Stimulated activated memory B cell treated with anti-CD40 and anti-IgM and Interleukin-4, amounts not matched to agents 10 μg/mL and 1 μg/mL and 100 μg/mL, for 72 hours (primary cell): ENCODE results near the gene VEPH1.

Experiments used
- ATAC-seq: fragments of 150-1000 bp; cut with Tn5 transposase; 2 replicates; pipeline ENCODE4 v1.10.0; 2021
- H3K27ac Mint-ChIP-seq: one replicate; pipeline ENCODE4 v1.8.0; 2022; ENCODE audit warnings: mild to moderate bottlenecking, mixed read lengths
- H3K27me3 Mint-ChIP-seq: one replicate; pipeline ENCODE4 v1.8.0; 2022; ENCODE audit warnings: mixed read lengths
- H3K36me3 Mint-ChIP-seq: one replicate; pipeline ENCODE4 v1.8.0; 2022; ENCODE audit warnings: mixed read lengths
- H3K4me1 Mint-ChIP-seq: one replicate; pipeline ENCODE4 v1.8.0; 2022; ENCODE audit warnings: mixed read lengths
- H3K4me3 Mint-ChIP-seq: one replicate; pipeline ENCODE4 v1.8.0; 2022; ENCODE audit warnings: mild to moderate bottlenecking, moderate library complexity, mixed read lengths
- H3K9me3 Mint-ChIP-seq: one replicate; pipeline ENCODE4 v1.8.0; 2022; ENCODE audit warnings: mixed read lengths

Gene VEPH1

DNA sequence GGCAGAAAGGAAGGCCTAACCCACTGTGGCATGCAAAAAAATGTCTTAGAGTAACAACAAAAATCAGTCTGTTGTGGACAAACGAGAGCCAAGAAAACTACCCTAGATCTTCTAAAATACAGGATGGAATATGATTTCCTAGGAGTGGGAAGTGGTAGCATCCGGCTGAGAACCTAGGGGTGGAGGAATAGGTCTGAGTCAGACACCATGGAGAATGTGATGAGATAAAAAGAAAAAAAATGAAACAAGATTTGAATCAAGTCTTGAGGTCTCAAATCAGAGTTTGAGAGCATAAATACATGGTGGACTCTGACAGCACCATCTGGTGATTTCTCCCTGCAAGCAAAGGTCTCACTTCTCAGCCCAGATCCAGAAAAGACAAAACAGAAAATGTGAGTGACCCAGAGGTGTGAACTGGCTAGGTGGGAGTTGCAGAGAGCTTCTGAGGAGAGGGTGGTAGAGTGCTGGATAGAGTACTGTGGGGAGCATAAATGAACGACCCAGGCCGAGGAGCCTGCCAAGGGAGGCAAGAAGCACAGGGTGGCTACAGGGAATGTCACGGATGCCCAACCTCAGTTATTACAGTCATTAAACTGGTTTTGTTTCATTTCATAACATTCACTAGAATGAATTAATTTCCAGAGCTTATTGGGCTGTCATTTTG is 27.6 kb upstream of the VEPH1 start:
- Mint-ChIP-seq H3K36me3 (no peaks in the 10 kb centered on the region), H3K27me3 (no peaks in the 10 kb centered on the region), H3K9me3 (no peaks in the 10 kb centered on the region), H3K27ac (no peak overlapping the region), H3K4me3 (no peak overlapping the region), H3K4me1 (no peaks in the 10 kb centered on the region)
- peak; percentile 37 for ATAC-seq

DNA sequence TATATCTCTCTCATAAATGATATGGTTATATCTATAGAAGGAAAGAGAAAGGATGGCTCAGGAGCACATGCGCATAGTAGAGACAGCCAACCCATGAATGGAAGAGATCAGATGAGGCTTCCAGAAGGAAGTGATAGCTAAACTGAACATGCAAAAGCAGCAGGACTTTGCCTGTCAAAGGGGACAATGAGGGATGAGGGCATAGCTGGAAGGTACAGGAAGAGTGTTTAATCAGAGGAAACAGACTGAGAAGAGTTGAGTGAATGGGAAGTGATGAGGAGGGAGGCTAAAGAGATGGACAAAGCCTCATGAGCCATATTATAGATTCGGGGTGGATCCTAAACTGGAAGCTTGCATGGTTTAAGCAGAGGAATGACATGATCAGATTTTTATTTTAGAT is 26.5 kb upstream of the VEPH1 start:
- Mint-ChIP-seq H3K27ac (no peak overlapping the region), H3K4me3 (no peak overlapping the region), H3K9me3 (no peaks in the 10 kb centered on the region), H3K36me3 (no peaks in the 10 kb centered on the region), H3K27me3 (no peaks in the 10 kb centered on the region), H3K4me1 (no peaks in the 10 kb centered on the region)
- ATAC-seq = no peak

DNA sequence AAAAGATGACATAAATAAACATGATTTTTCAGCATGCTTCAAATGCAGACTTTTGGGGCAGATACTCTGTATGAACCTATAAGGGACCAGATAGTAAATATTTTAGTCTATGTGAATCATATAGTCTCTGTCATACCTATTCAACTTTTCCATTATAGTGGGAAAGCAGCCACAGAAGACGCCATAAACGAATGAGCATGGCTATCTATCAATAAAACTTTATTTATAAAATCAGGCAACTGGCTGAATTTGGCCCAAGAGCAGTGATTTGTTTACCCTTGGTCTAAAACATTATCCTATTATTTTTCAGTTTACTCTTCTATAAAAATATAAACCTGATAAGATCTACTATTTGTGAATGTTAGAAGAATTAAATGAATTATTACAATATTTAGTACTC is 25.9 kb upstream of the VEPH1 start:
- Mint-ChIP-seq H3K27ac (no peak overlapping the region), H3K36me3 (no peaks in the 10 kb centered on the region), H3K27me3 (no peaks in the 10 kb centered on the region), H3K4me1 (no peaks in the 10 kb centered on the region), H3K9me3 (no peaks in the 10 kb centered on the region), H3K4me3 (no peak overlapping the region)
- no peak for ATAC-seq

DNA sequence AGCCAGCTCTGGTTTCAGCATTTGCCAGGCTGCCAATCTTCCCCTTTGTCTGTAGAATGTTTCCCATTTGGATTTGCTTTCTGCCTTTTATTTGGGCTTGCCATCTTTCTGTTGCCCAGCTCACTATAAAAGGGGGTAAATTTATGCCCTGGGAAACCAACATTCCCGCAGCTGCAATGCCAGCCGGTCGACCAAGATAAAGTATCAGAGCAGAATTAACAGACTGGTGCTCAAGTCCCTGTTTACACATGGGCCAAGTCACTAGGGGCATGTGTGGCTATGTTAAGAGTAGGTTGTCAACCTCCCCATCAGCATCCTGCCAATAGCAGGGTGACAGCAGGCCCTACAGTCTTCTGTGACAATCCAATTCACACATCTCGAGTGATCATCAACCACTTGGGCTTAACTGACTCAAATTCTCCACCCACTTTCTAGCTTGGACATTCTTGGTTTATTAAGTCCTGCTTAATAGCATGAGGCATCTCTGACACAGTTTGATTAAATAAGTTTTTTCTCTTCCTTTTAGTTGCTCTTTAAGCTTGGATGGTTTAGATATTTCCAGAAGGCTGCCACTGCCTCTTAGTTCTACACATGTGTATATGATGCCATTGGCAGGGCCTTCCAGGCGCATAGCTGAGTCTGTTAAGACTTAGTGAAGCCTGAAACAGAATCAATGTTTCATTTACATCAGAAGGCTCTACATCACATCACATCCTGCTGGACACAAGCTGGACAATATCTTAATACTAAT is 24.1 kb upstream of the VEPH1 start:
- Mint-ChIP-seq H3K4me3 (no peak overlapping the region), H3K27me3 (no peaks in the 10 kb centered on the region), H3K4me1 (no peaks in the 10 kb centered on the region), H3K9me3 (no peaks in the 10 kb centered on the region), H3K36me3 (no peaks in the 10 kb centered on the region), H3K27ac (no peak overlapping the region)
- no peak for ATAC-seq

DNA sequence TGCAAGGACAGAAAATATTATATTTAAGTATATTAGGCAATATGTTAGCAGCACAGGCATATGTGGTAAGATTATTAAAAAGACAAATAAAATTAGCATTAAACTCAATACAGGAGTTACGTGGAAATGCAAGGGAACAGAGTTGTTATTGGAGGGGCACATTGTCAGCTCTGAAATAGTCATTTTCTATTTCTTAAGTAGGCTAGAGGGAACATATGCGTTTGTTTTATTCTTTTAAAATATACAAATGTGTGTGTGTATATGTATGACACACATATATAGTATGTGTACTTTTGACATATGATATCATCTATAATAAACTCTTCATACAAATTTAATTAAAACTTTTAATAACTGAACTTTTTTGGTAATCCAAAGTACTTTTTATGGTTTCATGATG is 22.8 kb upstream of the VEPH1 start:
- no peak for ATAC-seq
- H3K27ac Mint-ChIP-seq = no peak overlapping the region
- no peaks in the 10 kb centered on the region for H3K4me1 Mint-ChIP-seq
- no peaks in the 10 kb centered on the region for H3K36me3 Mint-ChIP-seq
- H3K9me3 Mint-ChIP-seq = no peaks in the 10 kb centered on the region
- no peak overlapping the region for H3K4me3 Mint-ChIP-seq
- H3K27me3 Mint-ChIP-seq = no peaks in the 10 kb centered on the region

DNA sequence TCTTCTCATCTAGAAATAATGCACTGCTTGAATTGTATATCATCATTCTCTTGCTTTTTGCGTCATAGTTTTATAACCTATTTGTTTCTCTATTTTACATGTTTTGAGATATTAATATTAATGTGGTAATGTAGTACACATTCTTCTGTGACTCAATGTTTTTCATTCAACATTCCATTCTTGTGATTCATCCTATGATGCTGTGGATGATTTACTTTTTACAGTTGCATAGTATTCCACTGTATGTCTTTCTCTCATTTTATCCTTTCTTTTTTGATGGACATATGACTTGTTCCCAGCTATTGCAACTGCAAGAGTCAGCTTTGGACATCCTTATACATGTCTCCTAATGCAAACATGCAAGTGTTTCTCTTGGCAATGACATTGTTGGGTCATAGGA is 20.6 kb upstream of the VEPH1 start:
- H3K27ac Mint-ChIP-seq = no peak overlapping the region
- no peaks in the 10 kb centered on the region for H3K9me3 Mint-ChIP-seq
- no peak overlapping the region for H3K4me3 Mint-ChIP-seq
- H3K36me3 Mint-ChIP-seq = no peaks in the 10 kb centered on the region
- H3K27me3 Mint-ChIP-seq = no peaks in the 10 kb centered on the region
- no peak for ATAC-seq
- H3K4me1 Mint-ChIP-seq = no peaks in the 10 kb centered on the region

DNA sequence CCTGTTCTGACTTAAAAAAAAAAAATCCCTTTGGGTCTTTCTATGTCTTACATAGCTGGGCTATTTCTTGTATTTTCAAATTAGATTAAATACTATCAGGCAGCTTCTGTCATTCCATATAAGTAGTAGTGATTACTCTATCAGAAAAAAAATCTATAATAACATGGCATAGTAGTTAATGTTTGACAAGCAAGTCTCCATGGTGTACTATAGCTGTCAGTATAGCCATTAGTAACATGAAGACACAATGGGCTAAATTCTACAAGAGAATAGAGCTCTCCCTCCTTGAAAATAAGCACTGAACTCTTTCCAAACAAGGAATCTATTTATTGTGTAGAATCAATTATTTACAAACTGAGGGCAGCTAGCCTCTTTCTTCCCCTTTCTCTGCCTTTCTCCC is 19.4 kb upstream of the VEPH1 start:
- no peak for ATAC-seq
- H3K9me3 Mint-ChIP-seq = no peaks in the 10 kb centered on the region
- no peaks in the 10 kb centered on the region for H3K36me3 Mint-ChIP-seq
- no peak overlapping the region for H3K4me3 Mint-ChIP-seq
- H3K4me1 Mint-ChIP-seq = no peaks in the 10 kb centered on the region
- H3K27ac Mint-ChIP-seq = no peak overlapping the region
- H3K27me3 Mint-ChIP-seq = no peaks in the 10 kb centered on the region

DNA sequence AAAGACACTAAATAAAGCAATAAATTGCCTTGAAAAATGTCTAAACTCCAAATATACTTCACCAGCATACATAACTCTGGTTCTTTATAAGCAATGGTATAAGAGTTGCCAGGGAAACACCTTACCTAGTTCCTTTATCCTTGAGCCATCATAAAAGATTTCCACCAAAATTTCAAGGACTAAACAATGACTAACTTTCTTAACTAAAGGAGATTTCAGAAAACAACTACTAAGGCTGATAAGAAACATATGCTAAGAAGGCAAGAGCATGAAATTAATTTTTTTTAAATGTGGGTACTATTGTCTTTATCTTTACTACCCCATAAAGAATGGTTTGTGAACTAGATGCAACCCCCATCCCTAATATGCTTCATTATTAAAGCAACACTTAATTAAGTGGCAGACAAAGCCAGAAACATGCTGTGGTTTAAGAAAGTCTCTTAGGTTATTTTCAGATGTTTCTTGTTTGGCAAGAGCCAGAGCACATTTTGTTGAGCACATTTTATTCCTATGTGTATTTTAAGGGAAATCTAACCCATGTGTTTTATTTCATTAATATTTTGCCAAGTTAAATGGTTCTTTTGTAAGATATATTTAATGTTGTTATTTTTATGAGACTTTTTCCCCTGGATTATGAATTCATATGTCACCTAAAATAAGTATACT is 17.4 kb upstream of the VEPH1 start:
- no peak for ATAC-seq
- Mint-ChIP-seq H3K9me3 (no peaks in the 10 kb centered on the region), H3K4me3 (no peak overlapping the region), H3K27me3 (no peaks in the 10 kb centered on the region), H3K36me3 (no peaks in the 10 kb centered on the region), H3K4me1 (no peaks in the 10 kb centered on the region), H3K27ac (no peak overlapping the region)

DNA sequence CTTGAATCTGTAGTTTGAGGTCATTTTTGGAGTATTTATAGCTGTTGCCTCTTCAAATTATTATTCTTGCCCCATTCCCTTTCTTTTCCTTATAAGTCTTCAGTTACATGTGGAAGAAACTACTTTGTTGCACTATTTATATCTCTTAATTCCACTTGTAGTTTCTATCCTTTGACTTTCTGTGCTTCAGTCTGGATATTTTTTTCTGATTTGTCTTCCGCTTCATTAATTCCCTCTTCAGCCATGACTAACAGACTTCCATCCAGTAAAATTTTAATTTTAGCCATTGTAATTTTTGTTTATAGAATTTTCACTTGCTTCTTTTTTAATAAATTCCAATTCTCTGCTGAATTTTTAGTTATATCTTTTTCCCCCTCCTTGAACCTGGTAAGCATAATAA is 15.7 kb upstream of the VEPH1 start:
- Mint-ChIP-seq H3K4me3 (no peak overlapping the region), H3K36me3 (no peaks in the 10 kb centered on the region), H3K9me3 (no peaks in the 10 kb centered on the region), H3K27ac (no peak overlapping the region), H3K4me1 (no peaks in the 10 kb centered on the region), H3K27me3 (no peaks in the 10 kb centered on the region)
- no peak for ATAC-seq

DNA sequence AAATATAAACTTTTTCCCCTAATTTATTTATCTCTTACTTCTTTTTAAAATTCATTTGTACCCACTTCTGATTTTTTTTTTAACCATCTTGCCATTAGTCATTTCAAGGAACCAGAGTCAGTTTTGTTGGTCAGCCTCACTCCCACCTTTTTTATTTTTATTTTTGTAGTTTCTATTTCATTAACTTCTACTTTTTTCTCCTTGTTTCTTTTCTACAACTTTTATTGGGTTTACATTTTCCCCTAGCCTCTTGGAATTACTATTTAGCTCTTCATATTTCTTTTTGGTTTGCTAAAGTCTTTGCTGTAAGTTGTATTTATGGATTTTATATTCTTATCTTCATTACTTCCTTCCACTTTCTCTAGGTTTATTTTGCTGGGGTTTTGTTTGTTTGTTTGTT is 13.7 kb upstream of the VEPH1 start:
- Mint-ChIP-seq H3K27me3 (no peaks in the 10 kb centered on the region), H3K4me3 (no peak overlapping the region), H3K27ac (no peak overlapping the region), H3K9me3 (no peaks in the 10 kb centered on the region), H3K4me1 (no peaks in the 10 kb centered on the region), H3K36me3 (no peaks in the 10 kb centered on the region)
- no peak for ATAC-seq

DNA sequence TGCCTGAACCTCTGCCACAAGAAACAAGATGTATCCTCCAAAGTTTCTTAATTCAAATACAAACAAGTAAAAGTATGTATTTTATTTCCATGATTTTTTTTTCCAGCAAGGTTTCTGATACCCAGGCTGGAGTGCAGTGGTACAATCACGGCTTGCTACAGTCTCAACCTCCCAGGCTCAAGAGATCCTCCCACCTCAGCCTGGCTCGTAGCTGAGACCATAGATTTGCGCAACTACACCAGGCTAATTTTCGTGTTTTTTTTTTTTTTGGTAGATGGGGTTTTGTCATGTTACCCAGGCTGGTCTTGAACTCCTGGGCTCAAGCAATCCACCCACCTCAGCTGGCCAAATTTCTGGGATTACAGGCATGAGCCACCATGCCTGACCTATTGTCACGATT is 12.2 kb upstream of the VEPH1 start:
- Mint-ChIP-seq H3K27me3 (no peaks in the 10 kb centered on the region), H3K36me3 (no peaks in the 10 kb centered on the region), H3K9me3 (no peaks in the 10 kb centered on the region), H3K27ac (no peak overlapping the region), H3K4me1 (no peaks in the 10 kb centered on the region), H3K4me3 (no peak overlapping the region)
- ATAC-seq = no peak

DNA sequence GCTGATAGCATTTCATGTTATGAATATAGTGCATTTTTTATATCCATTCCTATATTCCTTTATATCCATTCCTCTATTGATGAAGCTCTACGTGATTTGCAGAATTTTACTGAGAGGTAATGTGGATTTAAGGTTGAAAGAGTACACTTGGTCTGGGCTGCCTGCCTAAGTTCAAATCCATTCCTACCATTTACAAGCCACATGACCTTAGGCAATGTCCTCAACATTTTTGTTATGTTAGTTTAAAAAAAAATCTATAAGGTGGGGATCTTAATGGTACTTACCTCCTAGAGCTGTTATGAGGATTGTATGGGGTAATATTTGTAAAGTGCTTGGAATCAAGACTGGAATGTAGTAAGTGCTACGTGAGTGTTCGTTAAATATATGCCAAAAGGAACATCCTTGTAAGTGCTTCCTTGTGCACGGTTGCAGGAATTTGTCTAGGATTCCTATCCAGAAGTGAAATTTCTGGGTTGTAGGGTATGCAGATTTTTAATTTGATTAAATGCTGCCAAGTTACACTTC is 11.2 kb upstream of the VEPH1 start:
- H3K27me3 Mint-ChIP-seq = no peaks in the 10 kb centered on the region
- no peaks in the 10 kb centered on the region for H3K4me1 Mint-ChIP-seq
- ATAC-seq = no peak
- H3K36me3 Mint-ChIP-seq = no peaks in the 10 kb centered on the region
- no peak overlapping the region for H3K27ac Mint-ChIP-seq
- no peak overlapping the region for H3K4me3 Mint-ChIP-seq
- no peaks in the 10 kb centered on the region for H3K9me3 Mint-ChIP-seq

DNA sequence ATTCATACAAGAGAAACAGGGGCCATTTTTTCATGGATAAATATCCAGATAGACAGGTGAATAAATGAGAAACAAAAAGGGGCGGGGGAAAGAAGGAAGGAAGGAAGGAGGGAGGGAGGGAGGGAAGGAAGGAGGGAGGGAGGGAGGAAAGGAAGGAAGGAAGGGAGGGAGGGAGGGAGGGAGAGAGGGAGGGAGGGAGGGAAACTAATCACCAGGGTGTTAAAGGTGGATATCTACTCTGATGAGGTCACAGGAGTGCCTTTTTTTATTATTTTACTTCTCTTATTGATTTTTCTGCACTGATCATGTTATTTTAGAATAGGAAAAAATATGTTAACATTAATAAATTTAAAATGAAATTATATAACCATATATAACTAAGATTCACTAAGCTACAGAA is 10.4 kb upstream of the VEPH1 start:
- no peaks in the 10 kb centered on the region for H3K9me3 Mint-ChIP-seq
- no peaks in the 10 kb centered on the region for H3K36me3 Mint-ChIP-seq
- H3K4me1 Mint-ChIP-seq = no peaks in the 10 kb centered on the region

DNA sequence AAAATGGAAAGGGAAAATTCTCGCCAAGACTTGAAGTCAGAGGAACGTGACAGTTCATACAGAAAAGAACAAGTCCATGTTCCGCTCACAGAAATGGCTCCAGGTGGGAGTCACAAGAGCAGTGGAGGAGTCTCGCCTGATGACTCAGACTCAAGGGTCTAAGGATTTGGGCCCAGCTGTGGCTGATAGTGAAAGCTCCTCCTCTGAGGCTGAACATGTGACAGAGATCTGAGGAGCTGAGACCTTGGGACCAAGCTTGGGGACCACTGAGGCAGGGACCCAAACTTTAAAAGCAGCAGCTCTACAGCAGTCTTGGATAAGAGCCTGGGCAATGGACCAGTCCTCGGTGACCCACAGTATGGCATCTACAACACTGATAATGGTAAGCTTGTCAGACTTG is 9.3 kb upstream of the VEPH1 start:
- H3K4me3 Mint-ChIP-seq = no peak overlapping the region
- H3K9me3 Mint-ChIP-seq = no peaks in the 10 kb centered on the region
- no peaks in the 10 kb centered on the region for H3K4me1 Mint-ChIP-seq
- no peak for ATAC-seq
- H3K27ac Mint-ChIP-seq = no peak overlapping the region
- no peaks in the 10 kb centered on the region for H3K27me3 Mint-ChIP-seq
- H3K36me3 Mint-ChIP-seq = no peaks in the 10 kb centered on the region

More for the DNA sequence above, 10.4 kb upstream of the VEPH1 start:
- Mint-ChIP-seq H3K27me3 (no peaks in the 10 kb centered on the region), H3K4me3 (no peak overlapping the region), H3K27ac (no peak overlapping the region)
- ATAC-seq = no peak

DNA sequence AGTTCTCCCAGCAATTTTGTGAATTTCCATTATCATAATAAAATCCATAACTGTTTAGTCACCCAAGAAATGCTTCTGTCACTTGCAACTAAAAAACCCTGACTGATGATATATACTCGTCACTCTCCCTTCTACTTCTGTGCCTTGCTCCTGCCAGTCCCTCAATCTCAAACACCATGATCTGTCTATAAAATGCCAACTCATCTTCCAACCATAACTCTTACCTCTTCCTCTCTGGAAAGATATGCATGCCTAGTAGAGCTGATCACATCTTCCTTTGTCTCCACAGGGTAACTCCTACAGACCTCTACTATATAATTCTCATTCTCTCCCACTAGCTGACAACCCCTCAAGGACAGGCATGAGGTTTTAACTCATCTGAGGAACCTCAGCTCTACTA is 5.2 kb upstream of the VEPH1 start:
- no peaks in the 10 kb centered on the region for H3K4me1 Mint-ChIP-seq
- no peaks in the 10 kb centered on the region for H3K27me3 Mint-ChIP-seq
- no peaks in the 10 kb centered on the region for H3K36me3 Mint-ChIP-seq
- H3K27ac Mint-ChIP-seq = no peak overlapping the region
- no peak for ATAC-seq
- no peak overlapping the region for H3K4me3 Mint-ChIP-seq
- no peaks in the 10 kb centered on the region for H3K9me3 Mint-ChIP-seq

DNA sequence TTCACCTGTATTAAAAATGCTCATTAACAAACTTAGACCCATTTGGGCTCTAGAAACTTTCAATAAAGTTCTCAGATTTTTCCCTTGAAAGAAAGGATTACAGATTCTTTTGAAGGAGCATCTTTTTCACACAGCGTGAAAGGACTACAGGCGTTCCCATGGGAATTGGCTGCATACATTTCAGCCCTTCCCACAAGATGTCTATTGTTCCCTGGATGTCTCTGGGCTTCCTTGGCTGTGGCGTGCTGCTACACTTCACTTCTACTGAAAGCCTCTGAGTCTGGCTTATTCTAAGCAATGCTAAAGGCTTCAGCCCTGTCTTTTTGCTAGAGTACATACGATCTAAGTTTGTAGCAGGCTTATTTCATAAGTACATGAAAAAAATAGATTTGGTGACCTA is 1.4 kb downstream of the VEPH1 start:
- peaks cover 8% of the 10 kb centered on the region for H3K4me1 Mint-ChIP-seq
- no peak overlapping the region for H3K4me3 Mint-ChIP-seq
- no peaks in the 10 kb centered on the region for H3K36me3 Mint-ChIP-seq
- H3K27ac Mint-ChIP-seq = no peak overlapping the region
- ATAC-seq = no peak
- no peaks in the 10 kb centered on the region for H3K9me3 Mint-ChIP-seq
- H3K27me3 Mint-ChIP-seq = peaks cover 38% of the 10 kb centered on the region
